Testis (tissue), 2 donors: ENCODE measurements around the gene ZBTB7C.

Source experiments
- POLR2A ChIP-seq: fragments of 450-650 bp; IDR thresholded peaks from one replicate; pipeline ENCODE4 v1.6.1; 2017; ENCODE audit warnings: antibody characterized with exemption, mild to moderate bottlenecking, moderate library complexity
- TF ChIP-seq, protein P1 (sequence below), 3 experiments: fragments of 450-650 bp in 2 of 3; fragments of 200-600 bp in 1 of 3; sonication (generic) in 1 of 3; IDR thresholded peaks; one replicate each; pipeline ENCODE4 v1.5.1; 2016 to 2019; ENCODE audit warnings: antibody characterized with exemption in 3 of 3, mild to moderate bottlenecking in 2 of 3, moderate library complexity in 1 of 3

DNA sequence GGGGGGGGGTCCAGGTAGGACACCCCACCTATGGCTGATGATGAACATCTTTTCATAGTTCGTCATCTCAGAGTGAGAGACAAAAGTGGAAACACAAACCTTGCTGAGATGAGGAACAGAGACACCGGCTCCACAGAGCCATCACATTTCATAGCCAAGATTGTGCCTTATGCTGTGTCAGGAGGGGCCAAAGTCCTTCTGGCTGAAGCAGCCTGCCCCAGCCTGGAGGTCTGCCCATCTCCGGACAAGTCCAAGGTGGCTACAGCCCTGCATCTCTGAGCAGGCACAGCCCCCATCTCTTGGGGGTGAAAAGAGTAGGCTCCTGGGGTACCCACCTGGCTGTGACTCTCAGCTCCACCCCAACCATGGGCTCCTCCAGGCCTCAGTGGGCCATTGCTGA is 70.3 kb downstream of the ZBTB7C start:
- TF ChIP-seq, protein P1, sequence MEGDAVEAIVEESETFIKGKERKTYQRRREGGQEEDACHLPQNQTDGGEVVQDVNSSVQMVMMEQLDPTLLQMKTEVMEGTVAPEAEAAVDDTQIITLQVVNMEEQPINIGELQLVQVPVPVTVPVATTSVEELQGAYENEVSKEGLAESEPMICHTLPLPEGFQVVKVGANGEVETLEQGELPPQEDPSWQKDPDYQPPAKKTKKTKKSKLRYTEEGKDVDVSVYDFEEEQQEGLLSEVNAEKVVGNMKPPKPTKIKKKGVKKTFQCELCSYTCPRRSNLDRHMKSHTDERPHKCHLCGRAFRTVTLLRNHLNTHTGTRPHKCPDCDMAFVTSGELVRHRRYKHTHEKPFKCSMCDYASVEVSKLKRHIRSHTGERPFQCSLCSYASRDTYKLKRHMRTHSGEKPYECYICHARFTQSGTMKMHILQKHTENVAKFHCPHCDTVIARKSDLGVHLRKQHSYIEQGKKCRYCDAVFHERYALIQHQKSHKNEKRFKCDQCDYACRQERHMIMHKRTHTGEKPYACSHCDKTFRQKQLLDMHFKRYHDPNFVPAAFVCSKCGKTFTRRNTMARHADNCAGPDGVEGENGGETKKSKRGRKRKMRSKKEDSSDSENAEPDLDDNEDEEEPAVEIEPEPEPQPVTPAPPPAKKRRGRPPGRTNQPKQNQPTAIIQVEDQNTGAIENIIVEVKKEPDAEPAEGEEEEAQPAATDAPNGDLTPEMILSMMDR (IDR thresholded peaks at IDR 0.05): no peak
- no peak for TF ChIP-seq POLR2A
